ENCODE data around the gene NPTX1.
A peak's percentile ranks its signal among the peaks of the same experiment; 100 is the strongest.

NPTX1 gene

GRCh38 chr17:80498920-80499410 lies 22.6 kb upstream of the NPTX1 start:
- Histone ChIP-seq H3K4me3 (ENCODE audit: severe bottlenecking) (no peak overlapping the region), H3K27ac (ENCODE audit: poor library complexity, severe bottlenecking) (no peak overlapping the region), H3K4me1 (ENCODE audit: insufficient read depth, poor library complexity, severe bottlenecking) (no peaks in the 10 kb centered on the region), H3K36me3 (ENCODE audit: low read depth) (no peaks in the 10 kb centered on the region), H3K27me3 (ENCODE audit: insufficient read depth, poor library complexity, severe bottlenecking) (no peaks in the 10 kb centered on the region), H3K9me3 (ENCODE audit: severe bottlenecking) (no peaks in the 10 kb centered on the region)
- DNase-seq (ENCODE audit: low spot score) (no peak), ATAC-seq (ENCODE audit: low read depth) (no peak)
- no peak for TF ChIP-seq CTCF (IDR thresholded peaks at IDR 0.05; ENCODE audit: poor library complexity, severe bottlenecking)

- no peak overlapping the region for H3K27ac ChIP-seq (ENCODE audit: poor library complexity, severe bottlenecking)
- H3K36me3 ChIP-seq (ENCODE audit: low read depth) = no peaks in the 10 kb centered on the region
- no peaks in the 10 kb centered on the region for H3K9me3 ChIP-seq (ENCODE audit: severe bottlenecking)
- no peak for TF ChIP-seq CTCF (IDR thresholded peaks at IDR 0.05; ENCODE audit: poor library complexity, severe bottlenecking)
- H3K4me1 ChIP-seq (ENCODE audit: insufficient read depth, poor library complexity, severe bottlenecking) = no peaks in the 10 kb centered on the region
- DNase-seq (ENCODE audit: low spot score) (no peak), ATAC-seq (ENCODE audit: low read depth) (peak; percentile 17; the same call in 1 of the 3 replicates)
- no peaks in the 10 kb centered on the region for H3K27me3 ChIP-seq (ENCODE audit: insufficient read depth, poor library complexity, severe bottlenecking)
- H3K4me3 ChIP-seq (ENCODE audit: severe bottlenecking) = no peak overlapping the region
Observed at GRCh38 chr17:80498242-80498919, 22.0 kb upstream of the NPTX1 start.

- no peak overlapping the region for H3K27ac ChIP-seq (ENCODE audit: poor library complexity, severe bottlenecking)
- no peak for DNase-seq (ENCODE audit: low spot score)
- no peaks in the 10 kb centered on the region for H3K4me1 ChIP-seq (ENCODE audit: insufficient read depth, poor library complexity, severe bottlenecking)
- H3K27me3 ChIP-seq (ENCODE audit: insufficient read depth, poor library complexity, severe bottlenecking) = no peaks in the 10 kb centered on the region
- no peaks in the 10 kb centered on the region for H3K9me3 ChIP-seq (ENCODE audit: severe bottlenecking)
- H3K36me3 ChIP-seq (ENCODE audit: low read depth) = no peaks in the 10 kb centered on the region
- ATAC-seq (ENCODE audit: low read depth) = no peak
- no peak overlapping the region for H3K4me3 ChIP-seq (ENCODE audit: severe bottlenecking)
- no peak for TF ChIP-seq CTCF (IDR thresholded peaks at IDR 0.05; ENCODE audit: poor library complexity, severe bottlenecking)
Observed at GRCh38 chr17:80497726-80498241, 21.4 kb upstream of the NPTX1 start.

GRCh38 chr17:80494547-80494946 lies 18.1 kb upstream of the NPTX1 start:
- ATAC-seq (ENCODE audit: low read depth) (no peak), DNase-seq (ENCODE audit: low spot score) (no peak)
- Histone ChIP-seq H3K4me3 (ENCODE audit: severe bottlenecking) (no peak overlapping the region), H3K9me3 (ENCODE audit: severe bottlenecking) (no peaks in the 10 kb centered on the region), H3K4me1 (ENCODE audit: insufficient read depth, poor library complexity, severe bottlenecking) (no peaks in the 10 kb centered on the region), H3K36me3 (ENCODE audit: low read depth) (no peaks in the 10 kb centered on the region), H3K27me3 (ENCODE audit: insufficient read depth, poor library complexity, severe bottlenecking) (peaks cover 3% of the 10 kb centered on the region), H3K27ac (ENCODE audit: poor library complexity, severe bottlenecking) (no peak overlapping the region)
- no peak for TF ChIP-seq CTCF (IDR thresholded peaks at IDR 0.05; ENCODE audit: poor library complexity, severe bottlenecking)

Measured in RWPE2 (cell line).